A673 (cell line): ENCODE measurements around the gene ATP5F1E. TPM values are rescaled to one million over a fixed set of nuclear protein-coding genes. Genes with fewer than 3 reads are reported as not detected.

Experiments used
- BruUV-seq: library from RNA; stranded (reverse); fragments of 400-500 nt; replicated peaks from 2 replicates; lab custom pipeline; 2021; lab: Mats Ljungman, UMichigan
- CTCF ChIA-PET: fragments of 300-600 bp; sonication (Branson Sonifier 250); formaldehyde crosslinking; loops from one replicate; lab custom pipeline; 2022; ENCODE audit warnings: antibody characterized with exemption; lab: Charles Lee
- POLR2A ChIA-PET: fragments of 300-600 bp; sonication (Branson Sonifier 250); formaldehyde crosslinking; loops from one replicate; lab custom pipeline; 2022; ENCODE audit warnings: antibody characterized with exemption; ENCODE audit not compliant: low non-redundant PET; lab: Charles Lee
- DNase-seq: peaks from one replicate; pipeline ENCODE4 v3.0.0-alpha.2; 2015; ENCODE audit warnings: low spot score
- H3K27ac ChIP-seq: fragments of 200-600 bp; sonication (generic); 2 replicates; pipeline ENCODE4 v1.5.1; 2016; ENCODE audit warnings: mixed run types, low read depth, mild to moderate bottlenecking, mixed read lengths, antibody characterized with exemption, low read length; ENCODE audit not compliant: poor library complexity, severe bottlenecking
- H3K27me3 ChIP-seq: fragments of 200-600 bp; sonication (generic); replicated peaks from 2 replicates; pipeline ENCODE4 v1.6.1; 2017; ENCODE audit warnings: mixed run types, low read depth, mild to moderate bottlenecking, mixed read lengths, antibody characterized with exemption, low read length; ENCODE audit not compliant: insufficient read depth, poor library complexity
- H3K36me3 ChIP-seq: fragments of 200-600 bp; sonication (generic); 2 replicates; pipeline ENCODE4 v1.6.1; 2016; ENCODE audit warnings: mixed run types, mild to moderate bottlenecking, mixed read lengths, antibody characterized with exemption, low read length; ENCODE audit not compliant: insufficient read depth, poor library complexity, severe bottlenecking
- H3K4me1 ChIP-seq: fragments of 200-600 bp; sonication (generic); 2 replicates; pipeline ENCODE4 v1.6.1; 2017; ENCODE audit warnings: mixed run types, mild to moderate bottlenecking, mixed read lengths, antibody characterized with exemption, low read length; ENCODE audit not compliant: insufficient read depth, poor library complexity, severe bottlenecking
- H3K4me3 ChIP-seq: fragments of 200-600 bp; sonication (generic); 2 replicates; pipeline ENCODE4 v1.5.1; 2016; ENCODE audit warnings: low read depth, mixed run types, mild to moderate bottlenecking, mixed read lengths, low read length; ENCODE audit not compliant: poor library complexity, severe bottlenecking
- H3K9me3 ChIP-seq: fragments of 200-600 bp; sonication (generic); 2 replicates; pipeline ENCODE4 v1.6.1; 2016; ENCODE audit warnings: mixed run types, low read depth, mild to moderate bottlenecking, mixed read lengths, antibody characterized with exemption, low read length; ENCODE audit not compliant: poor library complexity, severe bottlenecking
- CTCF ChIP-seq: fragments of 300-800, 200-600 bp; sonication (generic); conservative IDR thresholded peaks from 2 replicates; pipeline ENCODE4 v1.5.1; 2017; ENCODE audit warnings: low read depth, mild to moderate bottlenecking, antibody characterized with exemption, low read length, moderate library complexity, mixed read lengths
- EZH2 ChIP-seq: fragments of 200-600 bp; sonication (generic); IDR thresholded peaks from 2 replicates; pipeline ENCODE4 v1.6.1; 2017; ENCODE audit warnings: borderline replicate concordance, low read depth, mild to moderate bottlenecking, mixed read lengths, antibody characterized with exemption, low read length; ENCODE audit not compliant: poor library complexity, severe bottlenecking
- intact Hi-C: fragments of 100-400 bp; cut with micrococcal nuclease; formaldehyde crosslinking; loops from one replicate; pipeline ENCODE4 v1.10.0; 2022; ENCODE audit not compliant: unreplicated experiment
- total RNA-seq: library from RNA; stranded (reverse); gene quantifications from 2 replicates; pipeline ENCODE4 v1.2.3, GENCODE V29; 2021

ATP5F1E gene
- total RNA-seq, 1 experiment from 2014 or later: 76.8 TPM

- intact Hi-C loops: no loop called here
- CTCF ChIA-PET: no interaction called here
These were observed 3.2 kb upstream of the ATP5F1E start for GRCh38 chr20:59035381-59035780.

GRCh38 chr20:59033616-59034165 lies 1.6 kb upstream of the ATP5F1E start:
- intact Hi-C loops: loop anchor here (5.0 kb wide), 2 partner anchors 51 to 141 kb away; partner anchors contain the start of gene NELFCD
- Histone ChIP-seq H3K9me3 (no peaks in the 10 kb centered on the region), H3K27ac (no peak overlapping the region), H3K27me3 (no peaks in the 10 kb centered on the region), H3K4me3 (no peak overlapping the region), H3K4me1 (peaks cover 27% of the 10 kb centered on the region), H3K36me3 (peaks cover 71% of the 10 kb centered on the region)
- no peak for TF ChIP-seq EZH2
- TF ChIP-seq CTCF: no peak
- CTCF ChIA-PET: no interaction called here
- POLR2A ChIA-PET: no interaction called here
- no peak for DNase-seq
- BruUV-seq: no TSS peak

More at GRCh38 chr20:59035381-59035780, 3.2 kb upstream of the ATP5F1E start:
- no peak for DNase-seq
- no TSS peak for BruUV-seq
- no peaks in the 10 kb centered on the region for H3K27me3 ChIP-seq
- H3K4me3 ChIP-seq: no peak overlapping the region
- TF ChIP-seq EZH2 (no peak), CTCF (no peak)
- H3K4me1 ChIP-seq: peaks cover 11% of the 10 kb centered on the region
- POLR2A ChIA-PET: no interaction called here
- no peaks in the 10 kb centered on the region for H3K9me3 ChIP-seq
- peaks cover 55% of the 10 kb centered on the region for H3K36me3 ChIP-seq
- no peak overlapping the region for H3K27ac ChIP-seq

- CTCF ChIA-PET: no interaction called here
- H3K36me3 ChIP-seq: peaks cover 74% of the 10 kb centered on the region
- BruUV-seq: no TSS peak
- H3K27me3 ChIP-seq: no peaks in the 10 kb centered on the region
- H3K4me1 ChIP-seq: peaks cover 28% of the 10 kb centered on the region
- intact Hi-C loops: loop anchor here (5.0 kb wide), 2 partner anchors 51 to 141 kb away; partner anchors contain the start of gene NELFCD
- POLR2A ChIA-PET: interaction anchor here (0.6 kb wide), 1 partner anchor 953 kb away, joined by 14 read pairs; no protein-coding TSS in a partner anchor
- H3K9me3 ChIP-seq: no peaks in the 10 kb centered on the region
- TF ChIP-seq CTCF (no peak), EZH2 (no peak)
- H3K4me3 ChIP-seq: peak overlapping the region; percentile 92
- peak overlapping the region; percentile 92 for H3K27ac ChIP-seq
- no peak for DNase-seq
These were observed 958 bp upstream of the ATP5F1E start for GRCh38 chr20:59033093-59033492.
